IPS-18a (cell line): ENCODE results near the gene TCEA2.

Experiments used
- H3K27ac ChIP-seq: one replicate; pipeline ENCODE4 v1.5.1; 2013; ENCODE audit warnings: low read length
- H3K27me3 ChIP-seq: one replicate; pipeline ENCODE4 v1.6.1; 2013; ENCODE audit warnings: mild to moderate bottlenecking, low read length; ENCODE audit not compliant: control insufficient read depth, insufficient read depth
- H3K36me3 ChIP-seq: one replicate; pipeline ENCODE4 v1.6.1; 2013; ENCODE audit warnings: low read depth, low read length; ENCODE audit not compliant: control insufficient read depth
- H3K4me1 ChIP-seq: one replicate; pipeline ENCODE4 v1.6.1; 2013; ENCODE audit warnings: low read depth, low read length; ENCODE audit not compliant: control insufficient read depth
- H3K4me3 ChIP-seq: one replicate; pipeline ENCODE4 v1.5.1; 2013; ENCODE audit warnings: low read length
- H3K9ac ChIP-seq: one replicate; pipeline ENCODE4 v1.6.1; 2013; ENCODE audit warnings: mild to moderate bottlenecking, low read length, moderate library complexity
- H3K9me3 ChIP-seq: one replicate; pipeline ENCODE4 v1.6.1; 2013; ENCODE audit warnings: low read depth, low read length; ENCODE audit not compliant: control insufficient read depth

Gene TCEA2

GRCh38 chr20:64099086-64099786, 36.2 kb downstream of the TCEA2 start:
- H3K9ac ChIP-seq, result no peak overlapping the region
- H3K4me1 ChIP-seq, result no peaks in the 10 kb centered on the region
- H3K36me3 ChIP-seq, result no peaks in the 10 kb centered on the region
- no peak overlapping the region for H3K4me3 ChIP-seq
- no peaks in the 10 kb centered on the region for H3K9me3 ChIP-seq
- no peak overlapping the region for H3K27ac ChIP-seq
- H3K27me3 ChIP-seq, result peaks cover 35% of the 10 kb centered on the region

GRCh38 chr20:64099880-64100565, 37.0 kb downstream of the TCEA2 start:
- Histone ChIP-seq H3K4me3 (no peak overlapping the region), H3K36me3 (no peaks in the 10 kb centered on the region), H3K4me1 (no peaks in the 10 kb centered on the region), H3K27me3 (peaks cover 35% of the 10 kb centered on the region), H3K9me3 (no peaks in the 10 kb centered on the region), H3K27ac (no peak overlapping the region), H3K9ac (no peak overlapping the region)

- Histone ChIP-seq H3K27ac (no peak overlapping the region), H3K9ac (no peak overlapping the region), H3K4me1 (no peaks in the 10 kb centered on the region), H3K9me3 (no peaks in the 10 kb centered on the region), H3K36me3 (no peaks in the 10 kb centered on the region), H3K27me3 (peaks cover 35% of the 10 kb centered on the region), H3K4me3 (no peak overlapping the region)
Observed at GRCh38 chr20:64100566-64100888, 37.5 kb downstream of the TCEA2 start.

DNA sequence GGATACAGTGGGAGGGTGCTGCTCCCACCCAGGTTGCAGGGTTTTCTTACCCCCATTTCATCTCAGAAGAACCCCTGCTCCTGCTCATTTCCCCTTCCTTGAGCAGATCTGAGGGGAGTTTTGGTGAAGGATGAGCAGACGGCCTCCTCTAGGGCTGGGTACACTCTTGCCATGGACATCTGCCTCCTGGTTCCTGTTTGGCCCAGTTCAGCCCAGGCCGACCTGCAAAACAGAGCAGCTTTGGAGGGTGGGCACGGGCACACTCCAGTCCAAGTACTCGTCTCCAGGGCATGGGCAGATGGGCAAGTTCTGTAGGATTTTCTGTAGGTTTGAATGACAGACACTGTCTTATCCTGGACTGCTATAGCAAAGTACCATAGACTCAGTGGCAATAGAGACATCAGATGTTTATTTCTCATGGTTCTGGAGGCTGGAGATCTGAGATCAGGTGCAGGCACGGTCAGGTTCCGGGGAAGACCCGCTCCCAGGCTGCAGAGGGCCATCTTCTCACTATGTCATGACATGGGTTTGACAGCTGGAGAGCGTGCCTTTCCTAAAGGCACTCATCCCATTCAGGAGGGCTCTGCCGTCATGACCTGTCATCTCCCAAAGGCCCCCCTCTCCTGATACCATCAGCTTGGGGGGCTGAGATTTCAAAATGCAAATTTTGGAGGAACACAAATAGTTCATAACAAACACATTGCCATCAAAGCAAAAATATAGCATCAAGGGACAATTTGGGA, 38.1 kb downstream of the TCEA2 start:
- Histone ChIP-seq H3K36me3 (no peaks in the 10 kb centered on the region), H3K27me3 (peaks cover 35% of the 10 kb centered on the region), H3K9ac (no peak overlapping the region), H3K27ac (no peak overlapping the region), H3K4me1 (no peaks in the 10 kb centered on the region), H3K9me3 (no peaks in the 10 kb centered on the region), H3K4me3 (no peak overlapping the region)

DNA sequence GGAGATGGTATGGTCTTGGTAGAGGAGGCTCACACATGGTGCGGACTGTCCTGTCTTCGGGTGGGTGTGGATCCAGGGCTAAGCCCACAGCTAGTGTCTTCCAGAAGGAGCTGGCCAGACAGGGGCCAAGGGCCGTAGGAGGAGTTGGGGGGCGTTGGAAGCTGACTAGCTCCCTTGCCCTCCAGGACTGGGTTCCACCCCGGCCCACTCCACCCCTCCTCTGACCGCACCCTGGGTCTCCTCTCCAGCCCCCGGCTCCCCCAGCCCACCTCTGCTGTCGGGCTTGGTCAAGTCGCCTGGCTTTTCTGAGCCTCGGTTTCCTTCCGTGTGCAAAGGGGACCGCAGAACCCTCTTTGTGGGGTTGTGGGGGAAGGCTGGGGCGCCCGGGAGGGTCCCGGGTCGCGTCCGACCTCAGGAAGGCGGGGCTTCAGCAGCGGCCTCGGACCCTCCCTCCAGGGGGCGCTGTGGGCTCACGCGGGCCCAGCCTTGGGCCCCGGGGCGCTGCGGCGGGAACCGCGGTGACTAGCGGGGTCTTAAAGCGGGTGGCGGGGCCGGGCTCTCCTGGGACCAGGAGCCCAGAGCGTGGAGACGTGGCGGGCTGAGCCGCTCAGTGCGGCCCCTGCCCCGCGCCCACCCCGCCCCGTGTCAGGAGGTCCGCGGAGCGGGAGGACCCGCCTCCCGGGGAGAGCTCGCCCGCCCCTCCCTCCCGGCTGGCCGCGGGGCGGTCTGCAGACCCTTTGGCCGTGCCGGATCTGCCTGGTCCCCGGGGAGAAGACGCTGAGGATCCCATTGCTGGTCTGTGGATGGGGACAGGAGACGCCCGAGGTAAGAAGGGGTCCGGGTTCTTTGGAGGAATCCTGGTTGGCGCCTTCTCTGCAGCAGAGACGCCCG, 39.0 kb downstream of the TCEA2 start:
- Histone ChIP-seq H3K4me3 (peak overlapping the region; percentile 55), H3K4me1 (no peaks in the 10 kb centered on the region), H3K27me3 (peaks cover 35% of the 10 kb centered on the region), H3K36me3 (no peaks in the 10 kb centered on the region), H3K27ac (no peak overlapping the region), H3K9me3 (no peaks in the 10 kb centered on the region), H3K9ac (no peak overlapping the region)

GRCh38 chr20:64102647-64103354, 39.8 kb downstream of the TCEA2 start:
- Histone ChIP-seq H3K4me3 (peak overlapping the region; percentile 55), H3K9me3 (no peaks in the 10 kb centered on the region), H3K4me1 (no peaks in the 10 kb centered on the region), H3K27me3 (peaks cover 35% of the 10 kb centered on the region), H3K27ac (no peak overlapping the region), H3K36me3 (no peaks in the 10 kb centered on the region), H3K9ac (no peak overlapping the region)

DNA sequence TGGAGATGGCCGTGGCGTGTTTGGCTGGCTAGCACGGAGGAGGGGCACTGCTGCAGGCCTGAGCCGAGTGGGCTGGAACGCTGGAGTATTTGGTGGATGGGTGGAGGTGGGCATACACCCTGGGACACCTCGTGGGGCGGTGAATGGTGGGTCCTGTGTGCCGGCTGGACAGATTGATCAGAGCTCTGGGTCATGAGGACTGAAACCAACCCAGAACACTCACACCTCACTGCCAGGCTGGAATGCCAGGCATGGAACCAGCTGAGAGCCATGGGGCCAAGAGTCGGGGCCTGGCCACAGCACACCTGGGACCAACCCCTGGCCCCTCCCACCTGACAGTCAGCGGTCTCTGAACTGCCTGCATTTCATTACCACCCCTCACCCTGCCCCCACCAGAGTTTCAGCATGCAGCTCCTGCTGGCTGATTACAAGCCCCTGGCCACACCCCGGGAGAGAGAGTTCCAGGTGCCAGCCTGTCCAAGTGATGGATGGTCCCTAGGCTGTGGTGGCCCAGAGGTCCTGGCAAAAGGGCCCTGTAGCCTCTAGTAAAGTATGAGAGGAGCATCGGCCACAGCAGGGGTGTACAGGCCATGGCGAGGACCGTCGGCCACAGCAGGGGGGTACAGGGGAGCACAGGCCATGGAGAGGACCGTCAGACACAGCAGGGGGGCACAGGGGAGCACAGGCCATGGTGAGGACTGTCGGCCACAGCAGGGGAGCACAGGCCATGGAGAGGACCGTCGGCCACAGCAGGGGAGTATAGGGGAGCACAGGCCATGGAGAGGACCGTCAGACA, 41.1 kb downstream of the TCEA2 start:
- Histone ChIP-seq H3K9ac (no peak overlapping the region), H3K9me3 (no peaks in the 10 kb centered on the region), H3K4me3 (no peak overlapping the region), H3K27ac (no peak overlapping the region), H3K36me3 (no peaks in the 10 kb centered on the region), H3K27me3 (peaks cover 35% of the 10 kb centered on the region), H3K4me1 (no peaks in the 10 kb centered on the region)

DNA sequence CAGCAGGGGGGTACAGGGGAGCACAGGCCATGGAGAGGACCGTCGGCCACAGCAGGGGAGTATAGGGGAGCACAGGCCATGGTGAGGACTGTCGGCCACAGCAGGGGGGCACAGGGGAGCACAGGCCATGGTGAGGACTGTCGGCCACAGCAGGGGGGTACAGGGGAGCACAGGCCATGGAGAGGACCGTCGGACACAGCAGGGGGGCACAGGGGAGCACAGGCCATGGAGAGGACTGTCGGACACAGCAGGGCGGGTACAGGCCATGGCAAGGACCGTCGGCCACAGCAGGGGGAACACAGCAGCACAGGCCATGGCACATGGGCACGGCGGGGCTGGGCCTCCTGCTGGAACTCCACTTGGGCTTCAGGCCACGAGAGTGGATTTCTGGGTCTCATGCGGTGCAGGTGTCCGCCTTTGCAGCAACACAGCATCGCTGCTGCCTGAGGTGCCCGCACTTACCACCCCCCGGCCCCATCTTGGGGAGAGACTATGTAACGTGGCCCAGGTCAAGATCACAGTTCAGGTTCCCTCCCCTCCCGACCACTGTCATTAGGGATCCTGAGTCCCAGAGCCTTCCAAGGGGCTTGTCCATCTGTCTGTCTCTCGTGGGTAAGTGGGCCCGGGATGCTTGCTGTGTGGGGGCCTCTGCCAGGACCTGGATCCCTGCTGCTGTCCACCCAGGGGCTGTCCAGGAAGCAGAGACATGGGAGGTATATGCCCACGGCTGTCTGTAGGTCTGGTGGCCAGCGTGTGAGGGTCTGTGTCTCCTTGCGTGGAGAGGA, 41.9 kb downstream of the TCEA2 start:
- peaks cover 35% of the 10 kb centered on the region for H3K27me3 ChIP-seq
- H3K4me1 ChIP-seq, result no peaks in the 10 kb centered on the region
- H3K27ac ChIP-seq, result no peak overlapping the region
- H3K9ac ChIP-seq, result no peak overlapping the region
- no peaks in the 10 kb centered on the region for H3K36me3 ChIP-seq
- H3K4me3 ChIP-seq, result no peak overlapping the region
- H3K9me3 ChIP-seq, result no peaks in the 10 kb centered on the region

DNA sequence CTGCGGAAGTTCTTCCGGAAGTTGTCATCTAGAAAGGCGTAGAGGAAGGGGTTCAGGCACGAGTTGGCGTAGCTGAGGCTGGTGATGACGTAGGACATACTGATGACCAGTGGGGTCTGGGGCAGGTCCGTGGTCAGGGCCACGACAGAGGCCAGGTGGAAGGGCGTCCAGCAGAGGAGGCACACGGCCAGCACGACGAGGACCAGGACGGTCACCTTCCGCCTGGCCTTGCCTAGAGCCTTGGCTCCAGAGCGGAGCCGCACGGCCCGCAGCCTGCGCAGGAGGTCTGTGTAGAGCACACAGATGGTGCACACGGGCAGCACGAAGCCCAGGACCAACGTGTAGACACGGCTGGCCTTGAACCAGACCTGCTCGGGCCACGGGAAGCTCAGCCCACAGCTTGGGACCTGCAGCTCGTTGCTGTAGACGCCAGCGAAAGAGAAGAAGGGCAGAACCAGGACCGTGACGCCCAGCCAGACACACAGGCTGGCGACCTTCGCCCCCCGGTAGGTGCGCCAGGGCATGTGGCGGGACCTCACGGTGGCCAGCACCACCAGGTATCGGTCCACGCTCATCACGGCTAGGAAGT, 42.9 kb downstream of the TCEA2 start:
- H3K27ac ChIP-seq, result no peak overlapping the region
- H3K36me3 ChIP-seq, result no peaks in the 10 kb centered on the region
- no peak overlapping the region for H3K4me3 ChIP-seq
- no peak overlapping the region for H3K9ac ChIP-seq
- H3K27me3 ChIP-seq, result peaks cover 28% of the 10 kb centered on the region
- H3K9me3 ChIP-seq, result no peaks in the 10 kb centered on the region
- H3K4me1 ChIP-seq, result no peaks in the 10 kb centered on the region
